ENCODE measurements around the gene STRADA. TPM values are rescaled to one million over a fixed set of nuclear protein-coding genes. Genes with fewer than 3 reads are reported as not detected.

STRADA gene
- total RNA-seq, 3 donors from 2014 or later = 35.8 to 37.7 (median 35.9) TPM

GRCh38 chr17:63692195-63692816 lies 49.3 kb downstream of the STRADA start:
- H3K4me3 Mint-ChIP-seq = no peak overlapping the region
- no peaks in the 10 kb centered on the region for H3K9me3 Mint-ChIP-seq
- no peak for ATAC-seq
- H3K4me1 Mint-ChIP-seq (ENCODE audit: low read depth) = peaks cover 49% of the 10 kb centered on the region
- peaks cover 29% of the 10 kb centered on the region for H3K36me3 Mint-ChIP-seq (ENCODE audit: insufficient read depth)
- DNase-seq = no peak
- no peaks in the 10 kb centered on the region for H3K27me3 Mint-ChIP-seq (ENCODE audit: low read depth)

GRCh38 chr17:63689479-63689878 lies 52.1 kb downstream of the STRADA start:
- peaks cover 31% of the 10 kb centered on the region for H3K36me3 Mint-ChIP-seq (ENCODE audit: insufficient read depth)
- no peaks in the 10 kb centered on the region for H3K27me3 Mint-ChIP-seq (ENCODE audit: low read depth)
- ATAC-seq = no peak
- H3K9me3 Mint-ChIP-seq = no peaks in the 10 kb centered on the region
- no peak overlapping the region for H3K4me3 Mint-ChIP-seq
- peaks cover 25% of the 10 kb centered on the region for H3K4me1 Mint-ChIP-seq (ENCODE audit: low read depth)
- DNase-seq = no peak

- peaks cover 16% of the 10 kb centered on the region for H3K4me1 Mint-ChIP-seq (ENCODE audit: low read depth)
- H3K4me3 Mint-ChIP-seq = no peak overlapping the region
- H3K9me3 Mint-ChIP-seq = no peaks in the 10 kb centered on the region
- ATAC-seq (peak; percentile 33 to 35), DNase-seq (no peak)
- H3K36me3 Mint-ChIP-seq (ENCODE audit: insufficient read depth) = peaks cover 35% of the 10 kb centered on the region
- H3K27me3 Mint-ChIP-seq (ENCODE audit: low read depth) = no peaks in the 10 kb centered on the region
Observed at GRCh38 chr17:63688396-63689020, 53.1 kb downstream of the STRADA start.

- no peak overlapping the region for H3K4me3 Mint-ChIP-seq
- H3K27me3 Mint-ChIP-seq (ENCODE audit: low read depth) = no peaks in the 10 kb centered on the region
- H3K9me3 Mint-ChIP-seq = no peaks in the 10 kb centered on the region
- DNase-seq = no peak
- peak; percentile 40 to 43 for ATAC-seq
- H3K4me1 Mint-ChIP-seq (ENCODE audit: low read depth) = peaks cover 6% of the 10 kb centered on the region
- peaks cover 40% of the 10 kb centered on the region for H3K36me3 Mint-ChIP-seq (ENCODE audit: insufficient read depth)
Observed at GRCh38 chr17:63686138-63686685, 55.4 kb downstream of the STRADA start.

GRCh38 chr17:63685578-63685977 lies 56.0 kb downstream of the STRADA start:
- no peak for ATAC-seq
- Mint-ChIP-seq H3K4me3 (no peak overlapping the region), H3K36me3 (ENCODE audit: insufficient read depth) (peaks cover 40% of the 10 kb centered on the region), H3K4me1 (ENCODE audit: low read depth) (peaks cover 11% of the 10 kb centered on the region), H3K27me3 (ENCODE audit: low read depth) (no peaks in the 10 kb centered on the region), H3K9me3 (no peaks in the 10 kb centered on the region)
- DNase-seq = no peak

- H3K27me3 Mint-ChIP-seq (ENCODE audit: low read depth) = no peaks in the 10 kb centered on the region
Observed at GRCh38 chr17:63685041-63685440, 56.6 kb downstream of the STRADA start.

GRCh38 chr17:63682981-63683380 lies 58.6 kb downstream of the STRADA start:
- peaks cover 9% of the 10 kb centered on the region for H3K4me1 Mint-ChIP-seq (ENCODE audit: low read depth)
- no peak for ATAC-seq
- H3K9me3 Mint-ChIP-seq = no peaks in the 10 kb centered on the region
- H3K36me3 Mint-ChIP-seq (ENCODE audit: insufficient read depth) = peaks cover 24% of the 10 kb centered on the region
- no peak for DNase-seq
- no peaks in the 10 kb centered on the region for H3K27me3 Mint-ChIP-seq (ENCODE audit: low read depth)
- no peak overlapping the region for H3K4me3 Mint-ChIP-seq

More at GRCh38 chr17:63685041-63685440, 56.6 kb downstream of the STRADA start:
- Mint-ChIP-seq H3K36me3 (ENCODE audit: insufficient read depth) (peaks cover 37% of the 10 kb centered on the region), H3K9me3 (no peaks in the 10 kb centered on the region), H3K4me3 (no peak overlapping the region), H3K4me1 (ENCODE audit: low read depth) (peaks cover 11% of the 10 kb centered on the region)
- ATAC-seq (no peak), DNase-seq (no peak)

GRCh38 chr17:63682441-63682840 lies 59.2 kb downstream of the STRADA start:
- ATAC-seq = no peak
- Mint-ChIP-seq H3K27me3 (ENCODE audit: low read depth) (no peaks in the 10 kb centered on the region), H3K4me3 (no peak overlapping the region), H3K36me3 (ENCODE audit: insufficient read depth) (peaks cover 23% of the 10 kb centered on the region), H3K9me3 (no peaks in the 10 kb centered on the region), H3K4me1 (ENCODE audit: low read depth) (peaks cover 9% of the 10 kb centered on the region)
- no peak for DNase-seq

- H3K4me1 Mint-ChIP-seq (ENCODE audit: low read depth) = peaks cover 9% of the 10 kb centered on the region
- no peaks in the 10 kb centered on the region for H3K9me3 Mint-ChIP-seq
- no peak overlapping the region for H3K4me3 Mint-ChIP-seq
- peaks cover 23% of the 10 kb centered on the region for H3K36me3 Mint-ChIP-seq (ENCODE audit: insufficient read depth)
- no peak for DNase-seq
- H3K27me3 Mint-ChIP-seq (ENCODE audit: low read depth) = no peaks in the 10 kb centered on the region
- no peak for ATAC-seq
Observed at GRCh38 chr17:63681530-63681929, 60.1 kb downstream of the STRADA start.

GRCh38 chr17:63680700-63681099 lies 60.9 kb downstream of the STRADA start:
- Mint-ChIP-seq H3K36me3 (ENCODE audit: insufficient read depth) (peaks cover 19% of the 10 kb centered on the region), H3K4me3 (no peak overlapping the region)
- no peak for ATAC-seq

GRCh38 chr17:63679214-63679613 lies 62.4 kb downstream of the STRADA start:
- Mint-ChIP-seq H3K4me3 (no peak overlapping the region), H3K27me3 (ENCODE audit: low read depth) (no peaks in the 10 kb centered on the region), H3K36me3 (ENCODE audit: insufficient read depth) (peaks cover 20% of the 10 kb centered on the region), H3K4me1 (ENCODE audit: low read depth) (peaks cover 8% of the 10 kb centered on the region), H3K9me3 (no peaks in the 10 kb centered on the region)
- ATAC-seq (no peak), DNase-seq (no peak)

More at GRCh38 chr17:63680700-63681099, 60.9 kb downstream of the STRADA start:
- no peak for DNase-seq
- Mint-ChIP-seq H3K27me3 (ENCODE audit: low read depth) (no peaks in the 10 kb centered on the region), H3K9me3 (no peaks in the 10 kb centered on the region), H3K4me1 (ENCODE audit: low read depth) (peaks cover 4% of the 10 kb centered on the region)

- DNase-seq (no peak), ATAC-seq (no peak)
- Mint-ChIP-seq H3K4me1 (ENCODE audit: low read depth) (peaks cover 14% of the 10 kb centered on the region), H3K4me3 (no peak overlapping the region), H3K36me3 (ENCODE audit: insufficient read depth) (peaks cover 14% of the 10 kb centered on the region), H3K27me3 (ENCODE audit: low read depth) (no peaks in the 10 kb centered on the region), H3K9me3 (no peaks in the 10 kb centered on the region)
Observed at GRCh38 chr17:63676584-63676983, 65.0 kb downstream of the STRADA start.

- peaks cover 10% of the 10 kb centered on the region for H3K36me3 Mint-ChIP-seq (ENCODE audit: insufficient read depth)
- no peaks in the 10 kb centered on the region for H3K27me3 Mint-ChIP-seq (ENCODE audit: low read depth)
- ATAC-seq = no peak
Observed at GRCh38 chr17:63675607-63676546, 65.7 kb downstream of the STRADA start.

GRCh38 chr17:63675231-63675606 lies 66.4 kb downstream of the STRADA start:
- DNase-seq = no peak
- Mint-ChIP-seq H3K36me3 (ENCODE audit: insufficient read depth) (peaks cover 12% of the 10 kb centered on the region), H3K9me3 (no peaks in the 10 kb centered on the region), H3K27me3 (ENCODE audit: low read depth) (no peaks in the 10 kb centered on the region), H3K4me1 (ENCODE audit: low read depth) (peaks cover 14% of the 10 kb centered on the region), H3K4me3 (no peak overlapping the region)
- ATAC-seq = no peak

More at GRCh38 chr17:63675607-63676546, 65.7 kb downstream of the STRADA start:
- Mint-ChIP-seq H3K4me1 (ENCODE audit: low read depth) (peaks cover 13% of the 10 kb centered on the region), H3K4me3 (no peak overlapping the region), H3K9me3 (no peaks in the 10 kb centered on the region)
- no peak for DNase-seq
